Measurements from ENCODE around the gene CEBPA.

CEBPA gene

GRCh38 chr19:33269016-33269415 lies 33.3 kb downstream of the CEBPA start:
- no peak for DNase-seq

- DNase-seq, result no peak
Measured at GRCh38 chr19:33268162-33268991, 34.0 kb downstream of the CEBPA start.

GRCh38 chr19:33267706-33268105 lies 34.6 kb downstream of the CEBPA start:
- no peak for DNase-seq

GRCh38 chr19:33266974-33267484 lies 35.3 kb downstream of the CEBPA start:
- DNase-seq, result no peak

- DNase-seq, result no peak
Measured at GRCh38 chr19:33264881-33265445, 37.4 kb downstream of the CEBPA start.

GRCh38 chr19:33263325-33264023 lies 38.9 kb downstream of the CEBPA start:
- no peak for DNase-seq

GRCh38 chr19:33261511-33262189 lies 40.7 kb downstream of the CEBPA start:
- DNase-seq, result no peak

- DNase-seq, result no peak
Measured at GRCh38 chr19:33260628-33261418, 41.5 kb downstream of the CEBPA start.

GRCh38 chr19:33259539-33259938 lies 42.8 kb downstream of the CEBPA start:
- DNase-seq, result no peak

- DNase-seq, result no peak
Measured at GRCh38 chr19:33257828-33258227, 44.5 kb downstream of the CEBPA start.

GRCh38 chr19:33256261-33256660 lies 46.1 kb downstream of the CEBPA start:
- no peak for DNase-seq

- no peak for DNase-seq
Measured at GRCh38 chr19:33255781-33256180, 46.6 kb downstream of the CEBPA start.

GRCh38 chr19:33254245-33254824 lies 48.0 kb downstream of the CEBPA start:
- no peak for DNase-seq

GRCh38 chr19:33252971-33253370 lies 49.4 kb downstream of the CEBPA start:
- DNase-seq, result no peak

GRCh38 chr19:33252418-33252962 lies 49.8 kb downstream of the CEBPA start:
- no peak for DNase-seq

GRCh38 chr19:33251526-33252090 lies 50.7 kb downstream of the CEBPA start:
- no peak for DNase-seq

- DNase-seq, result no peak
Measured at GRCh38 chr19:33251076-33251475, 51.3 kb downstream of the CEBPA start.

- DNase-seq, result no peak
Measured at GRCh38 chr19:33250500-33250899, 51.8 kb downstream of the CEBPA start.

All from NCI-H526 treated with DMSO at 0.1 percent for 48 hours (cell line).